ENCODE data around the gene MIER2.

The MIER2 gene

DNA sequence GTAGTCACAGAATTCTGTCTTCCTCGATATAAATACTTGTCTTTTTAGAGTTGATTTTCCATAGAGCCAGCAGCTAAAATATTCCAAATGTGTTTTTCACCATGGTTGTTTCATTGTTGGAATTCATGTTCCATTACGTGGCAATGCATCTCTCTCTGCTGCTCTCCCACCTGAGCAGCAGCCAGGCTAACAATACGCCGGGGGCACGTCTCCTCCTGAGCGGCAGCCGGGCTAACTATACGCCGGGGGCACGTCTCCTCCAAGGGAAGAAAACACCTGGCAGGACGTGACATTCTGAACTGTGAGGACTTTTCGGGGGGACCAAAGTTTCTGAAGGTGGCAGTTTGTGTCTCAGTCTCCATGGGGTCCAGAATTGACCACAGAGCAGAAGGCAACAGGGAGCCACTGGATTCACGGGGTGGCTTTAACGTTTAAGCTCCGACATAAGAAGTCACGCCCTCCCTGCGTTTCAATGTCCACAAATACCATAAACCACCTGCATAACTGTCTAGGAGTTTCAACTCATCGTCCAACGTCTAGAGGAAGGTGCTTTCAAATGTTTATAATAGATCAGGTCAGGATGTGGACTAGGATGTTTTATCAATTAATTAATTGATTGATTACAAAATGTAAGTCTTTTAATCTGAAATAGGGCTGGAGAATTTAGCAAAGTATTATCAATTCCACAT, 68.5 kb downstream of the MIER2 start:
- no peak for ATAC-seq (ENCODE audit: insufficient read depth, low read depth)
- no peak for TF ChIP-seq EZH2 (IDR thresholded peaks at IDR 0.05; ENCODE audit: borderline replicate concordance, low read depth, low read length, severe bottlenecking)
- TF ChIP-seq, protein P1, sequence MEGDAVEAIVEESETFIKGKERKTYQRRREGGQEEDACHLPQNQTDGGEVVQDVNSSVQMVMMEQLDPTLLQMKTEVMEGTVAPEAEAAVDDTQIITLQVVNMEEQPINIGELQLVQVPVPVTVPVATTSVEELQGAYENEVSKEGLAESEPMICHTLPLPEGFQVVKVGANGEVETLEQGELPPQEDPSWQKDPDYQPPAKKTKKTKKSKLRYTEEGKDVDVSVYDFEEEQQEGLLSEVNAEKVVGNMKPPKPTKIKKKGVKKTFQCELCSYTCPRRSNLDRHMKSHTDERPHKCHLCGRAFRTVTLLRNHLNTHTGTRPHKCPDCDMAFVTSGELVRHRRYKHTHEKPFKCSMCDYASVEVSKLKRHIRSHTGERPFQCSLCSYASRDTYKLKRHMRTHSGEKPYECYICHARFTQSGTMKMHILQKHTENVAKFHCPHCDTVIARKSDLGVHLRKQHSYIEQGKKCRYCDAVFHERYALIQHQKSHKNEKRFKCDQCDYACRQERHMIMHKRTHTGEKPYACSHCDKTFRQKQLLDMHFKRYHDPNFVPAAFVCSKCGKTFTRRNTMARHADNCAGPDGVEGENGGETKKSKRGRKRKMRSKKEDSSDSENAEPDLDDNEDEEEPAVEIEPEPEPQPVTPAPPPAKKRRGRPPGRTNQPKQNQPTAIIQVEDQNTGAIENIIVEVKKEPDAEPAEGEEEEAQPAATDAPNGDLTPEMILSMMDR (IDR thresholded peaks at IDR 0.05; ENCODE audit: borderline replicate concordance, extremely low read depth, low read length, poor library complexity, severe bottlenecking) = no peak
- H3K9me3 ChIP-seq (ENCODE audit: insufficient read depth, low read length, severe bottlenecking) = no peaks in the 10 kb centered on the region

DNA sequence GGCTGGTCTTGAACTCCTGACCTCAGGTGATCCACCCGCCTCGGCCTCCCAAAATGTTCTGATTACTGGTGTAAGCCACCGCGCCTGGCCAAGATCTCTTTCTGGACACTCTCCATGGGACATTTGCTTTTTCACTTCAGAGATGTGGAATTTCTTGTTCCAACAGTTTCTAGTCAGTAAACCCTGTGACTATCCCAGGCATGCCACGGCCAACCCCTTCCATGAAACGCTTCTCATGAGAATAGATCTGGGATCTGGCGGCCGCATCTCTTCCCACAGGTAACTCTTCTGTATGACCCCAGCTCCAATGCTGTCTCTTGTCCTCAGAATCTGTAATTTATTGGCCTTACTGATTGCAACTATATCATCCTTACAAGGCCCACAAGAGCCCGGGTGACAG, 69.6 kb downstream of the MIER2 start:
- H3K79me2 ChIP-seq (ENCODE audit: insufficient read depth, low read length) = no peaks in the 10 kb centered on the region
- no peak overlapping the region for H3K9ac ChIP-seq (ENCODE audit: low read depth, low read length)
- no peaks in the 10 kb centered on the region for H4K20me1 ChIP-seq (ENCODE audit: insufficient read depth, low read length)
- H3K4me2 ChIP-seq (ENCODE audit: insufficient read depth, low read length) = no peak overlapping the region
- H2AFZ ChIP-seq (ENCODE audit: low read depth, low read length) = no peak overlapping the region
- no peak overlapping the region for H3K27ac ChIP-seq (ENCODE audit: low read length)
- TF ChIP-seq, protein P1 (IDR thresholded peaks at IDR 0.05; ENCODE audit: borderline replicate concordance, extremely low read depth, low read length, poor library complexity, severe bottlenecking) = no peak
- TF ChIP-seq EZH2 (IDR thresholded peaks at IDR 0.05; ENCODE audit: borderline replicate concordance, low read depth, low read length, severe bottlenecking) = no peak
- no peaks in the 10 kb centered on the region for H3K27me3 ChIP-seq (ENCODE audit: insufficient read depth, low read length, poor library complexity)
- ATAC-seq (ENCODE audit: insufficient read depth, low read depth) (no peak), DNase-seq (no peak)
- no peak overlapping the region for H3K4me3 ChIP-seq (ENCODE audit: low read depth in 1 of 2, low read length in 2 of 2)
- H3K36me3 ChIP-seq (ENCODE audit: insufficient read depth, low read length) = no peaks in the 10 kb centered on the region
- no peaks in the 10 kb centered on the region for H3K9me3 ChIP-seq (ENCODE audit: insufficient read depth, low read length, severe bottlenecking)
- H3K4me1 ChIP-seq (ENCODE audit: insufficient read depth, low read length) = no peaks in the 10 kb centered on the region

More for the DNA sequence above, 68.5 kb downstream of the MIER2 start:
- no peaks in the 10 kb centered on the region for H3K79me2 ChIP-seq (ENCODE audit: insufficient read depth, low read length)
- H3K4me3 ChIP-seq (ENCODE audit: low read depth in 1 of 2, low read length in 2 of 2) = no peak overlapping the region
- H3K36me3 ChIP-seq (ENCODE audit: insufficient read depth, low read length) = no peaks in the 10 kb centered on the region
- no peak overlapping the region for H3K4me2 ChIP-seq (ENCODE audit: insufficient read depth, low read length)
- H2AFZ ChIP-seq (ENCODE audit: low read depth, low read length) = no peak overlapping the region
- H3K27ac ChIP-seq (ENCODE audit: low read length) = no peak overlapping the region
- H3K9ac ChIP-seq (ENCODE audit: low read depth, low read length) = no peak overlapping the region
- no peak for DNase-seq
- H3K4me1 ChIP-seq (ENCODE audit: insufficient read depth, low read length) = no peaks in the 10 kb centered on the region
- H4K20me1 ChIP-seq (ENCODE audit: insufficient read depth, low read length) = no peaks in the 10 kb centered on the region
- no peaks in the 10 kb centered on the region for H3K27me3 ChIP-seq (ENCODE audit: insufficient read depth, low read length, poor library complexity)

DNA sequence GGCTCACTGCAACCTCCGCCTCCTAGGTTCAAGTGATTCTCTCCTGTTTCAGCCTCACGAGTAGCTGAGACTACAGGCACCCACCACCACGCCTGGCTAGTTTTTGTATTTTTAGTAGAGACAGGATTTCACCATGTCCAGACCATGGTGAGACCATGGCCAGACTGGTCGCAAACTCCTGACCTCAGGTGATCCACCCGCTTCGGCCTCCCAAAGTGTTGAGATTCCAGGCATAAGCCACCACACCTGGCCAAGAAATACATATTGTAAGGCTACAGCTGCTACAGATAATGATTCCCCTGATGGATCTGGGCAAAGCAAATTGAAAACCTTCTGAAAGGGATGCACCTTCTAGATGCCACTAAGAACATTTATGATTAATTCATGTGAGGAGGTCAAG, 71.2 kb downstream of the MIER2 start:
- H3K4me1 ChIP-seq (ENCODE audit: insufficient read depth, low read length) = no peaks in the 10 kb centered on the region
- no peaks in the 10 kb centered on the region for H3K27me3 ChIP-seq (ENCODE audit: insufficient read depth, low read length, poor library complexity)
- no peaks in the 10 kb centered on the region for H3K79me2 ChIP-seq (ENCODE audit: insufficient read depth, low read length)
- H4K20me1 ChIP-seq (ENCODE audit: insufficient read depth, low read length) = no peaks in the 10 kb centered on the region
- no peaks in the 10 kb centered on the region for H3K9me3 ChIP-seq (ENCODE audit: insufficient read depth, low read length, severe bottlenecking)
- DNase-seq = no peak
- H3K4me2 ChIP-seq (ENCODE audit: insufficient read depth, low read length) = no peak overlapping the region
- H3K4me3 ChIP-seq (ENCODE audit: low read depth in 1 of 2, low read length in 2 of 2) = no peak overlapping the region
- no peak for TF ChIP-seq EZH2 (IDR thresholded peaks at IDR 0.05; ENCODE audit: borderline replicate concordance, low read depth, low read length, severe bottlenecking)
- TF ChIP-seq, protein P1 (IDR thresholded peaks at IDR 0.05; ENCODE audit: borderline replicate concordance, extremely low read depth, low read length, poor library complexity, severe bottlenecking) = no peak
- no peak for ATAC-seq (ENCODE audit: insufficient read depth, low read depth)
- H3K36me3 ChIP-seq (ENCODE audit: insufficient read depth, low read length) = no peaks in the 10 kb centered on the region
- no peak overlapping the region for H3K9ac ChIP-seq (ENCODE audit: low read depth, low read length)
- H3K27ac ChIP-seq (ENCODE audit: low read length) = no peak overlapping the region
- H2AFZ ChIP-seq (ENCODE audit: low read depth, low read length) = no peak overlapping the region
